HepG2 (cell line): Measurements from ENCODE around the gene FDPS. TPM values are rescaled to one million over a fixed set of nuclear protein-coding genes. Genes with fewer than 3 reads are reported as not detected.

ENCODE experiments used
- MAX ChIP-seq: IDR thresholded peaks from 2 replicates; pipeline ENCODE4 v1.6.1; 2012; ENCODE audit warnings: inconsistent platforms
- MED13 ChIP-seq: sonication (generic); formaldehyde crosslinking; IDR thresholded peaks from 2 replicates; pipeline ENCODE4 v1.5.0; 2020; ENCODE audit warnings: missing genetic modification reagents
- NR0B2 ChIP-seq: sonication (generic); formaldehyde crosslinking; IDR thresholded peaks from 2 replicates; pipeline ENCODE4 v1.4.0; 2020; ENCODE audit warnings: mild to moderate bottlenecking, missing genetic modification reagents
- NRL ChIP-seq: sonication (generic); formaldehyde crosslinking; IDR thresholded peaks from 2 replicates; pipeline ENCODE4 v1.5.0; 2020; ENCODE audit warnings: missing genetic modification reagents, mild to moderate bottlenecking, moderate library complexity, borderline replicate concordance
- PAF1 ChIP-seq: IDR thresholded peaks from 2 replicates; pipeline ENCODE4 v1.6.1; 2016; ENCODE audit warnings: missing genetic modification reagents, missing compliant biosample characterization
- RORA ChIP-seq: sonication (generic); formaldehyde crosslinking; IDR thresholded peaks from 2 replicates; pipeline ENCODE4 v1.5.0; 2020; ENCODE audit warnings: mild to moderate bottlenecking, missing genetic modification reagents, moderate library complexity
- SNAI1 ChIP-seq: sonication (generic); formaldehyde crosslinking; IDR thresholded peaks from 2 replicates; pipeline ENCODE4 v1.5.0; 2020; ENCODE audit warnings: mild to moderate bottlenecking, missing genetic modification reagents, borderline replicate concordance
- UBTF ChIP-seq: sonication (generic); formaldehyde crosslinking; IDR thresholded peaks from 2 replicates; pipeline ENCODE4 v1.4.0; 2020; ENCODE audit warnings: mild to moderate bottlenecking, missing genetic modification reagents
- YY1 ChIP-seq: IDR thresholded peaks from 2 replicates; pipeline ENCODE4 v1.6.1; 2011; ENCODE audit warnings: low read length, low read depth, moderate library complexity, mild to moderate bottlenecking; ENCODE audit not compliant: insufficient read depth, insufficient replicate concordance
- ZBTB1 ChIP-seq: sonication (generic); formaldehyde crosslinking; IDR thresholded peaks from 2 replicates; pipeline ENCODE4 v1.4.0; 2020; ENCODE audit warnings: missing genetic modification reagents, borderline replicate concordance
- ZBTB34 ChIP-seq: sonication (generic); formaldehyde crosslinking; IDR thresholded peaks from 2 replicates; pipeline ENCODE4 v1.8.0; 2022; ENCODE audit warnings: mild to moderate bottlenecking, missing genetic modification reagents
- ZFY ChIP-seq: sonication (generic); formaldehyde crosslinking; IDR thresholded peaks from 2 replicates; pipeline ENCODE4 v1.4.0; 2020; ENCODE audit warnings: missing genetic modification reagents
- ZNF143 ChIP-seq: sonication (generic); formaldehyde crosslinking; IDR thresholded peaks from 2 replicates; pipeline ENCODE4 v1.4.0; 2020; ENCODE audit warnings: missing genetic modification reagents
- ZNF33A ChIP-seq: sonication (generic); formaldehyde crosslinking; IDR thresholded peaks from 2 replicates; pipeline ENCODE4 v1.5.1; 2020; ENCODE audit warnings: missing genetic modification reagents, mild to moderate bottlenecking, moderate library complexity, borderline replicate concordance
- ZNF414 ChIP-seq: sonication (generic); formaldehyde crosslinking; IDR thresholded peaks from 2 replicates; pipeline ENCODE4 v1.5.0; 2020; ENCODE audit warnings: missing genetic modification reagents
- ZNF44 ChIP-seq: sonication (generic); formaldehyde crosslinking; IDR thresholded peaks from 2 replicates; pipeline ENCODE4 v1.5.1; 2020; ENCODE audit warnings: mild to moderate bottlenecking, missing genetic modification reagents
- ZNF562 ChIP-seq: sonication (generic); formaldehyde crosslinking; IDR thresholded peaks from 2 replicates; pipeline ENCODE4 v1.8.0; 2022; ENCODE audit warnings: missing genetic modification reagents, borderline replicate concordance
- ZNF574 ChIP-seq: sonication (generic); formaldehyde crosslinking; IDR thresholded peaks from 2 replicates; pipeline ENCODE4 v1.4.0; 2020; ENCODE audit warnings: missing genetic modification reagents
- ZNF777 ChIP-seq: sonication (generic); formaldehyde crosslinking; IDR thresholded peaks from 2 replicates; pipeline ENCODE4 v1.4.0; 2020; ENCODE audit warnings: missing genetic modification reagents
- ZNF792 ChIP-seq: IDR thresholded peaks from 2 replicates; pipeline ENCODE4 v1.6.1; 2016
- ZSCAN21 ChIP-seq: sonication (generic); formaldehyde crosslinking; IDR thresholded peaks from 2 replicates; pipeline ENCODE4 v1.8.0; 2022; ENCODE audit warnings: mild to moderate bottlenecking, missing genetic modification reagents, moderate library complexity, borderline replicate concordance
- polyA plus RNA-seq, 8 experiments: library from polyadenylated mRNA; depleted of rRNA in 3 of 8; stranded (reverse) in 7 of 8; unstranded in 1 of 8; fragments of >200 nt; fragmentation: Illumina TruSeq in 4 of 8; extraction: Trizol in 4 of 8; gene quantifications; 2 replicates each; pipeline versions ENCODE4 v1.2.1 to v1.2.3, GENCODE V29; 2011 to 2016; ENCODE audit warnings: low read depth in 4 of 8, missing spikeins in 1 of 8, mixed read lengths in 1 of 8; ENCODE audit not compliant: insufficient read depth in 1 of 8
- total RNA-seq, 5 experiments: library from RNA; depleted of rRNA; stranded (reverse); fragments of >200 nt; fragmentation: Illumina TruSeq; extraction: Trizol; gene quantifications; 2 replicates each; pipeline ENCODE4 v1.2.3, GENCODE V29; 2016; ENCODE audit warnings: low read depth in 1 of 5

FDPS gene
- total and polyA plus RNA-seq, 2 of the 13 experiments (the other 11 are each of a cell fraction or from before 2014, with no cell fraction given) = 264 to 519 TPM

- TF ChIP-seq UBTF (CRISPR knock-in tag) (no peak; the same call in 1 of the 2 replicates), ZNF33A (CRISPR knock-in tag) (no peak), ZNF44 (CRISPR knock-in tag) (no peak), ZNF777 (no peak), RORA (no peak), ZNF792 (CRISPR knock-in tag) (no peak; the same call in 1 of the 2 replicates), MAX (peak; percentile 63), ZBTB1 (CRISPR knock-in tag) (no peak), ZNF143 (peak; percentile 99), ZFY (CRISPR knock-in tag) (peak; percentile 80), ZSCAN21 (CRISPR knock-in tag) (peak; percentile 29; the same call in 1 of the 2 replicates), YY1 (peak; percentile 78), NRL (no peak; the same call in 1 of the 2 replicates), SNAI1 (no peak), ZNF562 (no peak), ZNF574 (CRISPR knock-in tag) (peak; percentile 75), ZBTB34 (CRISPR knock-in tag) (no peak), MED13 (CRISPR knock-in tag) (no peak; the same call in 1 of the 2 replicates), PAF1 (CRISPR knock-in tag) (no peak; the same call in 1 of the 2 replicates), NR0B2 (CRISPR knock-in tag) (no peak), ZNF414 (CRISPR knock-in tag) (0 out of 2 replicates have a peak, but pooled peaks have one; percentile 50)
Observed at GRCh38 chr1:155308493-155309422, at the start of gene FDPS (continued).
